GM18520 (cell line): ENCODE results near the gene ATRNL1.

Experiments
- ATAC-seq: cut with Tn5 transposase; IDR thresholded peaks from one replicate; pipeline ENCODE4 v1.9.1; 2021; ENCODE audit not compliant: unreplicated experiment

ATRNL1 gene

GRCh38 chr10:115604627-115605026 lies 511.5 kb downstream of the ATRNL1 start:
- no peak for ATAC-seq

- ATAC-seq: no peak
Observed at GRCh38 chr10:115606086-115606485, 512.9 kb downstream of the ATRNL1 start.

- ATAC-seq: no peak
Observed at GRCh38 chr10:115606741-115607140, 513.6 kb downstream of the ATRNL1 start.

GRCh38 chr10:115624448-115624847 lies 531.3 kb downstream of the ATRNL1 start:
- no peak for ATAC-seq

GRCh38 chr10:115628616-115629015 lies 535.5 kb downstream of the ATRNL1 start:
- ATAC-seq: no peak

GRCh38 chr10:115638246-115638645 lies 545.1 kb downstream of the ATRNL1 start:
- no peak for ATAC-seq

GRCh38 chr10:115649217-115649616 lies 556.1 kb downstream of the ATRNL1 start:
- no peak for ATAC-seq

GRCh38 chr10:115653473-115653872 lies 560.3 kb downstream of the ATRNL1 start:
- ATAC-seq: no peak

- ATAC-seq: no peak
Observed at GRCh38 chr10:115654961-115655360, 561.8 kb downstream of the ATRNL1 start.

GRCh38 chr10:115657161-115657860 lies 564.1 kb downstream of the ATRNL1 start:
- no peak for ATAC-seq

- ATAC-seq: no peak
Observed at GRCh38 chr10:115659616-115660015, 566.5 kb downstream of the ATRNL1 start.

- ATAC-seq: no peak
Observed at GRCh38 chr10:115660391-115660790, 567.2 kb downstream of the ATRNL1 start.

GRCh38 chr10:115662422-115662821 lies 569.3 kb downstream of the ATRNL1 start:
- no peak for ATAC-seq

- ATAC-seq: no peak
Observed at GRCh38 chr10:115665549-115665948, 572.4 kb downstream of the ATRNL1 start.

- ATAC-seq: no peak
Observed at GRCh38 chr10:115674496-115674895, 581.3 kb downstream of the ATRNL1 start.

- ATAC-seq: no peak
Observed at GRCh38 chr10:115696747-115697146, 603.6 kb downstream of the ATRNL1 start.

- ATAC-seq: no peak
Observed at GRCh38 chr10:115706026-115706425, 612.9 kb downstream of the ATRNL1 start.

GRCh38 chr10:115706488-115707076 lies 613.4 kb downstream of the ATRNL1 start:
- no peak for ATAC-seq

GRCh38 chr10:115710136-115710535 lies 617.0 kb downstream of the ATRNL1 start:
- no peak for ATAC-seq

GRCh38 chr10:115711306-115711705 lies 618.1 kb downstream of the ATRNL1 start:
- ATAC-seq: no peak

- ATAC-seq: no peak
Observed at GRCh38 chr10:115720121-115720520, 627.0 kb downstream of the ATRNL1 start.

GRCh38 chr10:115727129-115727528 lies 634.0 kb downstream of the ATRNL1 start:
- no peak for ATAC-seq

GRCh38 chr10:115744089-115744488 lies 650.9 kb downstream of the ATRNL1 start:
- ATAC-seq: no peak
